Prostate gland (tissue), 2 donors: ENCODE data around the gene AMOT. TPM values are rescaled to one million over a fixed set of nuclear protein-coding genes. Genes with fewer than 3 reads are reported as not detected.

Experiments used
- DNase-seq: peaks from one replicate; pipeline ENCODE4 v3.0.0-alpha.2; 2019; ENCODE audit warnings: low spot score
- H3K27ac ChIP-seq, 2 donors: fragments of 200-600 bp; sonication (generic); 2 replicates each; pipeline ENCODE4 v1.5.1; 2017 to 2019
- H3K27me3 ChIP-seq: fragments of 200-600 bp; sonication (generic); replicated peaks from 2 replicates; pipeline ENCODE4 v1.5.1; 2019; ENCODE audit not compliant: insufficient read depth
- H3K36me3 ChIP-seq, 2 donors: fragments of 200-600 bp; sonication (generic); 1 replicate in 1 of 2; 2 replicates in 1 of 2; pipeline versions ENCODE4 v1.5.1 to v1.8.1; 2017 to 2019
- H3K4me1 ChIP-seq: fragments of 200-600 bp; sonication (generic); replicated peaks from 2 replicates; pipeline ENCODE4 v1.5.1; 2019
- H3K4me3 ChIP-seq, 2 donors: fragments of 200-600 bp; sonication (generic); 2 replicates each; pipeline ENCODE4 v1.5.1; 2017 to 2019
- H3K9me3 ChIP-seq: fragments of 200-600 bp; sonication (generic); 2 replicates; pipeline ENCODE4 v1.5.1; 2017
- POLR2A ChIP-seq: fragments of 450-650 bp; IDR thresholded peaks from one replicate; pipeline ENCODE4 v1.6.1; 2016; ENCODE audit warnings: antibody characterized with exemption, mild to moderate bottlenecking
- POLR2AphosphoS5 ChIP-seq: sonication (generic); formaldehyde crosslinking; IDR thresholded peaks from one replicate; pipeline ENCODE4 v1.6.1; 2017; ENCODE audit warnings: antibody characterized with exemption
- WGBS: methylation state at CpG from one replicate; pipeline ENCODE4 v1.1.5; 2018; 5-methylcytosine and 5-hydroxymethylcytosine counted together
- intact Hi-C: fragments of 100-400 bp; cut with DNase I; formaldehyde crosslinking; loops from one replicate; pipeline ENCODE4 v1.14.2; 2022
- total RNA-seq, 2 donors: library from RNA; depleted of rRNA; stranded (reverse); fragments of >200 nt; gene quantifications; one replicate each; pipeline ENCODE4 v1.1.0, GENCODE V29; 2016
- TF ChIP-seq, protein P1 (sequence below), 4 experiments: fragments of 200-600 bp in 2 of 4; fragments of 450-650 bp in 2 of 4; sonication (generic) in 2 of 4; IDR thresholded peaks; 1 replicate in 3 of 4; 2 replicates in 1 of 4; pipeline ENCODE4 v1.5.1; 2016 to 2019; ENCODE audit warnings: antibody characterized with exemption in 4 of 4, mild to moderate bottlenecking in 2 of 4, moderate library complexity in 2 of 4

AMOT gene
- total RNA-seq, 2 donors from 2014 or later: 27.9 to 60.1 TPM

DNA sequence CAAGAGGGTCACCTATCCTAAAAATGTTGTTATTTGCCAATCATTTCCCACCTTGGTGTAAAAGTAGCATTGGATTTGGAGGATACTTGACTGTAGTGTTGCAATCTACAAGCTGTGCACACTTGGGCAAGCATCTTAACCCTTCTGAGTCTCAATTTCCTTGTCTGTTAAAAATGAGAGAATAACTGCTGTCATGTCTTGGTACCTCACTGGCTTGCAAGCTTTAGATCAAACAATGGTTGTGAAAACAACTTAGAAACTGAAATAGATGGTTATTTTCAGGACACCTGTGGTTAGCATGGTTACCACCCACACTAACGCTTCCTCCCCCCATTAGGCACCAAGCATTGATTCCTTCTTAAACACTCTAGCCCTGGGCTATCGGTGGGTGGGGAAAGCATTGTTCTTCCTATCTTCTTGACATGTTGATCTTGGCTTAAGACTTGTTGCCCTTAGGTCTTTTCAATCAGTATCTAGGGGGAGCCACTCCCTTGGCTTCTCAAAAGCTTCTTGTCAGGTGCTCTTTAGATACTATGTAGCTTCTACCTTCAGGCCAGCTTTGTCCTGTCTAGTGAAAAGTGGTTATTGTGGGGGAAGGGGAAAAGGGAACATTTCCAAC lies 10.6 kb upstream of the AMOT start:
- Histone ChIP-seq H3K36me3 (no peaks in the 10 kb centered on the region), H3K4me1 (no peaks in the 10 kb centered on the region), H3K9me3 (no peaks in the 10 kb centered on the region), H3K27ac (no peak overlapping the region), H3K27me3 (no peaks in the 10 kb centered on the region), H3K4me3 (no peak overlapping the region)
- intact Hi-C loops: no loop called here
- TF ChIP-seq, protein P1, sequence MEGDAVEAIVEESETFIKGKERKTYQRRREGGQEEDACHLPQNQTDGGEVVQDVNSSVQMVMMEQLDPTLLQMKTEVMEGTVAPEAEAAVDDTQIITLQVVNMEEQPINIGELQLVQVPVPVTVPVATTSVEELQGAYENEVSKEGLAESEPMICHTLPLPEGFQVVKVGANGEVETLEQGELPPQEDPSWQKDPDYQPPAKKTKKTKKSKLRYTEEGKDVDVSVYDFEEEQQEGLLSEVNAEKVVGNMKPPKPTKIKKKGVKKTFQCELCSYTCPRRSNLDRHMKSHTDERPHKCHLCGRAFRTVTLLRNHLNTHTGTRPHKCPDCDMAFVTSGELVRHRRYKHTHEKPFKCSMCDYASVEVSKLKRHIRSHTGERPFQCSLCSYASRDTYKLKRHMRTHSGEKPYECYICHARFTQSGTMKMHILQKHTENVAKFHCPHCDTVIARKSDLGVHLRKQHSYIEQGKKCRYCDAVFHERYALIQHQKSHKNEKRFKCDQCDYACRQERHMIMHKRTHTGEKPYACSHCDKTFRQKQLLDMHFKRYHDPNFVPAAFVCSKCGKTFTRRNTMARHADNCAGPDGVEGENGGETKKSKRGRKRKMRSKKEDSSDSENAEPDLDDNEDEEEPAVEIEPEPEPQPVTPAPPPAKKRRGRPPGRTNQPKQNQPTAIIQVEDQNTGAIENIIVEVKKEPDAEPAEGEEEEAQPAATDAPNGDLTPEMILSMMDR (IDR thresholded peaks at IDR 0.05): no peak
- TF ChIP-seq POLR2A: no peak
- no peak for TF ChIP-seq POLR2AphosphoS5
- no peak for DNase-seq
- WGBS: 56% methylated on average over 2 of the region's 2 CpGs

DNA sequence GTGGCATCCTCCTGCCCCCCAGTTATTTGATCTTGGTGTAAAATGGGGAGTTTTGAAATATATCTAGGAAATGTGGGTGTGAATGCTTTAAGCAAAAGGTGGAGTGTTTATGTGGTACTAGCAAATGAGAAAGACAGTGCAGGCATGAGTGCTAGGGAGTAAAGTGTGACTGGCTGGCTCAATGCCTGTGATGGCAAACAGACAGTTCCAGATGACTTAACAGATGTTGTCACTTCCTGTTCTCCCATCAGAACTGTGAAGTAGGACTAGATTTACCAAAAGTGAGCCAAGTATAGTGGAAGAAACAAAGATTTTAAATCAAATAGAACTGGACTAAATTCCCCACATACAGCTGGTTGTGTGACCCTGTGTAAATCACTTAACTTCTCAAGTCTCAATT lies 8.4 kb upstream of the AMOT start:
- H3K4me1 ChIP-seq: no peaks in the 10 kb centered on the region
- H3K36me3 ChIP-seq: no peaks in the 10 kb centered on the region
- no peak overlapping the region for H3K27ac ChIP-seq
- H3K9me3 ChIP-seq: no peaks in the 10 kb centered on the region
- TF ChIP-seq POLR2AphosphoS5: no peak
- no peak for TF ChIP-seq POLR2A
- TF ChIP-seq, protein P1 (IDR thresholded peaks at IDR 0.05): no peak
- no peak for DNase-seq
- H3K4me3 ChIP-seq: no peak overlapping the region
- intact Hi-C loops: no loop called here
- H3K27me3 ChIP-seq: no peaks in the 10 kb centered on the region

- 58% methylated on average over 2 of the region's 2 CpGs for WGBS
- H3K4me3 ChIP-seq: no peak overlapping the region
- intact Hi-C loops: no loop called here
- H3K27ac ChIP-seq: no peak overlapping the region
- H3K9me3 ChIP-seq: no peaks in the 10 kb centered on the region
- no peak for DNase-seq
- no peak for TF ChIP-seq POLR2A
- TF ChIP-seq, protein P1 (IDR thresholded peaks at IDR 0.05): no peak
- TF ChIP-seq POLR2AphosphoS5: no peak
- no peaks in the 10 kb centered on the region for H3K27me3 ChIP-seq
- no peaks in the 10 kb centered on the region for H3K4me1 ChIP-seq
- H3K36me3 ChIP-seq: no peaks in the 10 kb centered on the region
Measured at GRCh38 chrX:112846782-112847181, 6.2 kb upstream of the AMOT start.

DNA sequence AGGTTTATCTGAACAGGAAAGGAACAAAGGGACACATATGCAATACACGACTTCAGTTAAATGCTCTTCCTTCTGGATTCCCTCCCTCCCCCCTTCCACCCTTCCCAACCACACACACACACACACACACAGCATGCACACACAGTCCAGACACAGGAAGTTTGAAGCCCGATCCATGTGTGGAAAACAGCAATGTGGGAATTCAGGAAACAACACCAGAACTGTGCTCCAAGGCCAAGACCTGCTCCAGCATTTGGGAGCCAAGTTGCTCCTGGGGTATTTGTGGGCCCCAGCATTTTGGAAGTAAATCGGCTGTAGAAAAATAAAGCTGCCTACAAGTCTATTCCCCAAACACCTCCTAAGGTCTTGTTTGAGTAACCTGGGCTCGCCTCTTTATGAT lies 5.6 kb upstream of the AMOT start:
- TF ChIP-seq, protein P1 (IDR thresholded peaks at IDR 0.05): no peak
- TF ChIP-seq POLR2AphosphoS5 (no peak), POLR2A (no peak)
- Histone ChIP-seq H3K36me3 (no peaks in the 10 kb centered on the region), H3K4me3 (no peak overlapping the region), H3K27ac (no peak overlapping the region), H3K9me3 (no peaks in the 10 kb centered on the region), H3K4me1 (no peaks in the 10 kb centered on the region), H3K27me3 (no peaks in the 10 kb centered on the region)
- intact Hi-C loops: no loop called here
- WGBS: 46% methylated on average over 4 of the region's 4 CpGs
- no peak for DNase-seq

- intact Hi-C loops: no loop called here
- no peaks in the 10 kb centered on the region for H3K27me3 ChIP-seq
- H3K36me3 ChIP-seq: no peaks in the 10 kb centered on the region
- H3K4me1 ChIP-seq: no peaks in the 10 kb centered on the region
- 69% methylated on average over 6 of the region's 6 CpGs for WGBS
- no peak overlapping the region for H3K27ac ChIP-seq
- H3K4me3 ChIP-seq: no peak overlapping the region
- H3K9me3 ChIP-seq: no peaks in the 10 kb centered on the region
- no peak for TF ChIP-seq POLR2AphosphoS5
- TF ChIP-seq, protein P1 (IDR thresholded peaks at IDR 0.05): no peak
- DNase-seq: no peak
Measured at GRCh38 chrX:112844250-112844649, 3.6 kb upstream of the AMOT start.
